H1 (cell line): ENCODE measurements around the gene JAKMIP1. TPM values are rescaled to one million over a fixed set of nuclear protein-coding genes. Genes with fewer than 3 reads are reported as not detected.

ENCODE experiments used
- BACH1 ChIP-seq: IDR thresholded peaks from 2 replicates; pipeline ENCODE4 v1.6.1; 2012; ENCODE audit warnings: low read length, improper control_type of control experiment
- BCL11A ChIP-seq, 2 experiments: IDR thresholded peaks; one replicate each; pipeline ENCODE4 v1.6.1; 2011; ENCODE audit warnings: low read depth in 2 of 2, low read length in 2 of 2, mild to moderate bottlenecking in 2 of 2
- CBX8 ChIP-seq: fragments of 300-800, 300-1000 bp; sonication (generic); IDR thresholded peaks from 2 replicates; pipeline ENCODE4 v1.7.1; 2016; ENCODE audit warnings: low read depth, low read length, borderline replicate concordance
- CHD7 ChIP-seq: fragments of 300-600 bp; sonication (generic); IDR thresholded peaks from 2 replicates; pipeline ENCODE4 v1.7.1; 2012; ENCODE audit warnings: low read length, moderate library complexity, mild to moderate bottlenecking, inconsistent platforms; ENCODE audit not compliant: insufficient replicate concordance
- NANOG ChIP-seq: IDR thresholded peaks from 2 replicates; pipeline ENCODE4 v1.6.1; 2011; ENCODE audit warnings: low read length, low read depth, mild to moderate bottlenecking, inconsistent platforms; ENCODE audit not compliant: insufficient read depth, poor library complexity, severe bottlenecking
- POLR2AphosphoS5 ChIP-seq: IDR thresholded peaks from 2 replicates; pipeline ENCODE4 v1.6.1; 2011; ENCODE audit warnings: low read depth, low read length
- SIRT6 ChIP-seq: IDR thresholded peaks from one replicate; pipeline ENCODE4 v1.7.1; 2012; ENCODE audit warnings: low read length, inconsistent platforms
- polyA plus RNA-seq, 7 experiments: library from polyadenylated mRNA; depleted of rRNA in 3 of 7; stranded (reverse) in 5 of 7; unstranded in 2 of 7; fragments of >200 nt in 5 of 7; fragments of 200-250 nt in 2 of 7; gene quantifications; 1 replicate in 5 of 7; 2 replicates in 1 of 7; 4 replicates in 1 of 7; pipeline versions ENCODE4 v1.2.1 to v1.2.3, GENCODE V29; 2011 to 2013; ENCODE audit warnings: missing spikeins in 2 of 7, mixed read lengths in 2 of 7
- total RNA-seq: library from RNA; stranded (reverse); fragmentation: NEBNext Ultra II Directional; extraction: Animal tissue kit (Norgen Biotek cat#: 25700); gene quantifications from 2 replicates; pipeline ENCODE4 v1.2.1, GENCODE V29; 2021

JAKMIP1 gene
- total and polyA plus RNA-seq, 2 of the 8 experiments (the other 6 are each of a cell fraction or from before 2014, with no cell fraction given), result 2.5 to 4.4 TPM

GRCh38 chr4:6092131-6092530 lies 108.2 kb downstream of the JAKMIP1 start (continued):
- TF ChIP-seq BACH1 (no peak), BCL11A (IDR thresholded peaks at IDR 0.05; ENCODE audit: low read depth in 2 of 2, low read length in 2 of 2) (no peak), SIRT6 (no peak), NANOG (no peak), CHD7 (no peak), CBX8 (no peak), POLR2AphosphoS5 (no peak)
- TF ChIP-seq, all 59 proteins: peak for 0
